ENCODE data around the gene MAPK7. TPM values are rescaled to one million over a fixed set of nuclear protein-coding genes. Genes with fewer than 3 reads are reported as not detected.

The MAPK7 gene
- polyA plus RNA-seq, 2 of the 4 experiments (the other 2 are of a cell fraction), result 7.2 to 25.8 TPM

DNA sequence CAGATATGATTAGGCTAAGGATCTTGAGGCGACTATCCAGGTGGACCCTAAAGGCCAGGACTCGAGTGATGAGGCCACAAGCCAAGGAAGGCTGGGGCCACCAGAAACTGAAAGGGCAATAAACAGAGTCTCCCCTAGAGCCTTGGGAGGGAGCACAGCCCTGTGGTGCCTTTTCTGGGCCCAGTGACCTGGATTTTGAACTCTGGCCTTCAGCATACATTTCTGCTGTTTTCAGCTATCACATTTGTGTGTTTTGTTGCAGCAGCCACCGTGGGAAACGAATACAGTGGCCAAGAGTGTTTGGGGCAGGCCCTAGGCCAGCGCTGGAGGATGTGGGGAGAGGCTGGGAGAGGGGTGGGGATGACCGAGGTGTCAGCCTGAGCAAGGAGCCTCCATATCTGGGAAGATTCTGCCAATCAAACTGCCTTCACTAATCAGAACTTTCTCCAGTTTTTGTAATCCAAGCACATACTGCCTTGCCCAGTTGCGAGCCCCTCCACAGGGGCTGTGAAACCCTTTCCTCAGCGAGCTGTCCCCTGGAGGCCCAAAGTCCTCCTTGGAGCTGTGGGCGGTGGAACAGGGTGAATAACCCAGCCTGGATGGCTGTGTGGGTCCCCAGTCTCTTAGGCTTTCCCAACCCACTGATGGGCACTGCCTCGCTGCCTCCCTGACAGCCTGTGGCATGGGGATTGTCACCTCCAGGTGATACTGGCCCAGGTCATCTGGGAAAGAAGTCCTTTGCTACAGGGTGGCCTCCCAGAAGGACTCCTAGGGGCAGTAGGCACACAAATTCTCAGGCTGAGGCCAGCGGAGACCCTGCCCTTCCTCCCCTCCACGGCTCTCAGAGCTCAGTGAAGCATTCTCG is 32.6 kb upstream of the MAPK7 start:
- no peaks in the 10 kb centered on the region for H3K9me3 ChIP-seq
- H3K4me2 ChIP-seq, result peak overlapping the region; percentile 64
- peaks cover 35% of the 10 kb centered on the region for H3K4me1 ChIP-seq
- 86% methylated on average over 13 of the region's 13 CpGs for WGBS (ENCODE audit: missing lambda C conversion rate)
- POLR2A ChIA-PET, result interaction anchor here (1.8 kb wide), 1 partner anchor 19 kb away, joined by 5 read pairs; no protein-coding TSS in a partner anchor
- ATAC-seq (no peak; a peak in 1 of 6 replicates), FAIRE-seq (no peak), DNase-seq (ENCODE audit: low read depth in 1 of 2, low spot score in 1 of 2) (no peak)
- H3K4me3 ChIP-seq, result no peak overlapping the region
- H3K27ac ChIP-seq, result peak overlapping the region; percentile 86 to 93
- TF ChIP-seq, protein P1, sequence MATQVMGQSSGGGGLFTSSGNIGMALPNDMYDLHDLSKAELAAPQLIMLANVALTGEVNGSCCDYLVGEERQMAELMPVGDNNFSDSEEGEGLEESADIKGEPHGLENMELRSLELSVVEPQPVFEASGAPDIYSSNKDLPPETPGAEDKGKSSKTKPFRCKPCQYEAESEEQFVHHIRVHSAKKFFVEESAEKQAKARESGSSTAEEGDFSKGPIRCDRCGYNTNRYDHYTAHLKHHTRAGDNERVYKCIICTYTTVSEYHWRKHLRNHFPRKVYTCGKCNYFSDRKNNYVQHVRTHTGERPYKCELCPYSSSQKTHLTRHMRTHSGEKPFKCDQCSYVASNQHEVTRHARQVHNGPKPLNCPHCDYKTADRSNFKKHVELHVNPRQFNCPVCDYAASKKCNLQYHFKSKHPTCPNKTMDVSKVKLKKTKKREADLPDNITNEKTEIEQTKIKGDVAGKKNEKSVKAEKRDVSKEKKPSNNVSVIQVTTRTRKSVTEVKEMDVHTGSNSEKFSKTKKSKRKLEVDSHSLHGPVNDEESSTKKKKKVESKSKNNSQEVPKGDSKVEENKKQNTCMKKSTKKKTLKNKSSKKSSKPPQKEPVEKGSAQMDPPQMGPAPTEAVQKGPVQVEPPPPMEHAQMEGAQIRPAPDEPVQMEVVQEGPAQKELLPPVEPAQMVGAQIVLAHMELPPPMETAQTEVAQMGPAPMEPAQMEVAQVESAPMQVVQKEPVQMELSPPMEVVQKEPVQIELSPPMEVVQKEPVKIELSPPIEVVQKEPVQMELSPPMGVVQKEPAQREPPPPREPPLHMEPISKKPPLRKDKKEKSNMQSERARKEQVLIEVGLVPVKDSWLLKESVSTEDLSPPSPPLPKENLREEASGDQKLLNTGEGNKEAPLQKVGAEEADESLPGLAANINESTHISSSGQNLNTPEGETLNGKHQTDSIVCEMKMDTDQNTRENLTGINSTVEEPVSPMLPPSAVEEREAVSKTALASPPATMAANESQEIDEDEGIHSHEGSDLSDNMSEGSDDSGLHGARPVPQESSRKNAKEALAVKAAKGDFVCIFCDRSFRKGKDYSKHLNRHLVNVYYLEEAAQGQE (IDR thresholded peaks at IDR 0.05), result no peak
- no peak for TF ChIP-seq MYC (IDR thresholded peaks at IDR 0.05; ENCODE audit: borderline replicate concordance, low read length)
- no peak for TF ChIP-seq HMGXB4 (CRISPR knock-in tag; IDR thresholded peaks at IDR 0.05; ENCODE audit: borderline replicate concordance)
- no peak for TF ChIP-seq RFX5 (IDR thresholded peaks at IDR 0.05)
- no peak for TF ChIP-seq CTCF (IDR thresholded peaks at IDR 0.05)
- no peak for TF ChIP-seq JUNB (IDR thresholded peaks at IDR 0.05)
- no peak for TF ChIP-seq RAD21 (conservative IDR thresholded peaks at IDR 0.05 in 1 of 2, IDR thresholded peaks at IDR 0.05 in 1 of 2)
- TF ChIP-seq EHMT2 (IDR thresholded peaks at IDR 0.05; ENCODE audit: low read depth), result no peak
- TF ChIP-seq, protein P2, sequence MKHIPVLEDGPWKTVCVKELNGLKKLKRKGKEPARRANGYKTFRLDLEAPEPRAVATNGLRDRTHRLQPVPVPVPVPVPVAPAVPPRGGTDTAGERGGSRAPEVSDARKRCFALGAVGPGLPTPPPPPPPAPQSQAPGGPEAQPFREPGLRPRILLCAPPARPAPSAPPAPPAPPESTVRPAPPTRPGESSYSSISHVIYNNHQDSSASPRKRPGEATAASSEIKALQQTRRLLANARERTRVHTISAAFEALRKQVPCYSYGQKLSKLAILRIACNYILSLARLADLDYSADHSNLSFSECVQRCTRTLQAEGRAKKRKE (CRISPR knock-in tag; IDR thresholded peaks at IDR 0.05; ENCODE audit: low read depth), result no peak
- TF ChIP-seq CBX8 (IDR thresholded peaks at IDR 0.05), result no peak
- no peak for TF ChIP-seq HOXA7 (CRISPR knock-in tag; IDR thresholded peaks at IDR 0.05)
- no peak for TF ChIP-seq RNF2 (IDR thresholded peaks at IDR 0.05; ENCODE audit: borderline replicate concordance, low read depth)
- TF ChIP-seq HOXB13 (CRISPR knock-in tag; IDR thresholded peaks at IDR 0.05; ENCODE audit: low read depth), result no peak
- TF ChIP-seq, protein P3, sequence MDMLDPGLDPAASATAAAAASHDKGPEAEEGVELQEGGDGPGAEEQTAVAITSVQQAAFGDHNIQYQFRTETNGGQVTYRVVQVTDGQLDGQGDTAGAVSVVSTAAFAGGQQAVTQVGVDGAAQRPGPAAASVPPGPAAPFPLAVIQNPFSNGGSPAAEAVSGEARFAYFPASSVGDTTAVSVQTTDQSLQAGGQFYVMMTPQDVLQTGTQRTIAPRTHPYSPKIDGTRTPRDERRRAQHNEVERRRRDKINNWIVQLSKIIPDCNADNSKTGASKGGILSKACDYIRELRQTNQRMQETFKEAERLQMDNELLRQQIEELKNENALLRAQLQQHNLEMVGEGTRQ (IDR thresholded peaks at IDR 0.05), result no peak
- no peak for TF ChIP-seq RCOR1 (IDR thresholded peaks at IDR 0.05; ENCODE audit: low read depth, low read length)
- TF ChIP-seq CHD4 (IDR thresholded peaks at IDR 0.05; ENCODE audit: borderline replicate concordance), result no peak
- no peak for TF ChIP-seq ZNF302 (CRISPR knock-in tag; IDR thresholded peaks at IDR 0.05)
- CTCF ChIA-PET, result interaction anchor here (1.0 to 2.4 kb wide), 4 partner anchors 8 to 101 kb away, joined by 4 to 19 read pairs (median 8); partner anchors contain the start of gene B9D1
